Neutrophil (primary cell): Measurements from ENCODE around the gene SLC15A3.
"Not testable (repeated sequence)": the region's sequence is repeated elsewhere in the genome, so short reads cannot be mapped to it uniquely, and the experiment has no call there.

ENCODE experiments used
- H3K27ac ChIP-seq: fragments of 200-600 bp; sonication (generic); 2 replicates; pipeline ENCODE4 v1.5.1; 2016; ENCODE audit warnings: mild to moderate bottlenecking, moderate library complexity
- H3K27me3 ChIP-seq: fragments of 200-600 bp; sonication (generic); 2 replicates; pipeline ENCODE4 v1.6.0; 2016; ENCODE audit warnings: mild to moderate bottlenecking
- H3K36me3 ChIP-seq: fragments of 200-600 bp; sonication (generic); 2 replicates; pipeline ENCODE4 v1.5.1; 2017
- H3K4me1 ChIP-seq, 2 experiments: fragments of 200-600 bp in 1 of 2; sonication (generic) in 1 of 2; 1 replicate in 1 of 2; 2 replicates in 1 of 2; pipeline versions ENCODE4 v1.5.1 to v1.6.1; 2013 to 2016; ENCODE audit warnings: low read depth in 1 of 2, low read length in 1 of 2, mild to moderate bottlenecking in 1 of 2, moderate library complexity in 1 of 2; ENCODE audit not compliant: control insufficient read depth in 1 of 2, insufficient read depth in 1 of 2
- H3K4me3 ChIP-seq, 2 experiments: fragments of 200-600 bp in 1 of 2; sonication (generic) in 1 of 2; 1 replicate in 1 of 2; 2 replicates in 1 of 2; pipeline ENCODE4 v1.5.1; 2013 to 2016; ENCODE audit warnings: low read depth in 1 of 2, low read length in 1 of 2, mild to moderate bottlenecking in 1 of 2, moderate library complexity in 1 of 2
- H3K9me3 ChIP-seq: fragments of 200-600 bp; sonication (generic); 2 replicates; pipeline ENCODE4 v1.5.1; 2016
- TF ChIP-seq, protein P1 (sequence below): fragments of 200-600 bp; sonication (generic); IDR thresholded peaks from 2 replicates; pipeline ENCODE4 v1.5.1; 2016; ENCODE audit warnings: antibody characterized with exemption

Gene SLC15A3

GRCh38 chr11:60974726-60975125 is 22.8 kb upstream of the SLC15A3 start:
- H3K4me3 ChIP-seq: no peak overlapping the region
- no peaks in the 10 kb centered on the region for H3K9me3 ChIP-seq
- H3K4me1 ChIP-seq: peaks cover 0 to 6% of the 10 kb centered on the region in 2 experiments
- no peak overlapping the region for H3K27ac ChIP-seq
- peaks cover 58% of the 10 kb centered on the region for H3K27me3 ChIP-seq
- H3K36me3 ChIP-seq: no peaks in the 10 kb centered on the region
- TF ChIP-seq, protein P1, sequence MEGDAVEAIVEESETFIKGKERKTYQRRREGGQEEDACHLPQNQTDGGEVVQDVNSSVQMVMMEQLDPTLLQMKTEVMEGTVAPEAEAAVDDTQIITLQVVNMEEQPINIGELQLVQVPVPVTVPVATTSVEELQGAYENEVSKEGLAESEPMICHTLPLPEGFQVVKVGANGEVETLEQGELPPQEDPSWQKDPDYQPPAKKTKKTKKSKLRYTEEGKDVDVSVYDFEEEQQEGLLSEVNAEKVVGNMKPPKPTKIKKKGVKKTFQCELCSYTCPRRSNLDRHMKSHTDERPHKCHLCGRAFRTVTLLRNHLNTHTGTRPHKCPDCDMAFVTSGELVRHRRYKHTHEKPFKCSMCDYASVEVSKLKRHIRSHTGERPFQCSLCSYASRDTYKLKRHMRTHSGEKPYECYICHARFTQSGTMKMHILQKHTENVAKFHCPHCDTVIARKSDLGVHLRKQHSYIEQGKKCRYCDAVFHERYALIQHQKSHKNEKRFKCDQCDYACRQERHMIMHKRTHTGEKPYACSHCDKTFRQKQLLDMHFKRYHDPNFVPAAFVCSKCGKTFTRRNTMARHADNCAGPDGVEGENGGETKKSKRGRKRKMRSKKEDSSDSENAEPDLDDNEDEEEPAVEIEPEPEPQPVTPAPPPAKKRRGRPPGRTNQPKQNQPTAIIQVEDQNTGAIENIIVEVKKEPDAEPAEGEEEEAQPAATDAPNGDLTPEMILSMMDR: no peak

GRCh38 chr11:60974316-60974715 is 22.3 kb upstream of the SLC15A3 start:
- not testable (repeated sequence) for H3K36me3 ChIP-seq, H3K4me3 ChIP-seq, H3K4me1 ChIP-seq, H3K9me3 ChIP-seq, H3K27ac ChIP-seq
- peaks cover 62% of the 10 kb centered on the region for H3K27me3 ChIP-seq

GRCh38 chr11:60973699-60974098 is 21.7 kb upstream of the SLC15A3 start:
- peaks cover 0 to 6% of the 10 kb centered on the region in 2 experiments for H3K4me1 ChIP-seq
- no peaks in the 10 kb centered on the region for H3K36me3 ChIP-seq
- H3K4me3 ChIP-seq: no peak overlapping the region
- no peak overlapping the region for H3K27ac ChIP-seq
- TF ChIP-seq, protein P1: no peak
- H3K27me3 ChIP-seq: peaks cover 68% of the 10 kb centered on the region
- H3K9me3 ChIP-seq: no peaks in the 10 kb centered on the region

DNA sequence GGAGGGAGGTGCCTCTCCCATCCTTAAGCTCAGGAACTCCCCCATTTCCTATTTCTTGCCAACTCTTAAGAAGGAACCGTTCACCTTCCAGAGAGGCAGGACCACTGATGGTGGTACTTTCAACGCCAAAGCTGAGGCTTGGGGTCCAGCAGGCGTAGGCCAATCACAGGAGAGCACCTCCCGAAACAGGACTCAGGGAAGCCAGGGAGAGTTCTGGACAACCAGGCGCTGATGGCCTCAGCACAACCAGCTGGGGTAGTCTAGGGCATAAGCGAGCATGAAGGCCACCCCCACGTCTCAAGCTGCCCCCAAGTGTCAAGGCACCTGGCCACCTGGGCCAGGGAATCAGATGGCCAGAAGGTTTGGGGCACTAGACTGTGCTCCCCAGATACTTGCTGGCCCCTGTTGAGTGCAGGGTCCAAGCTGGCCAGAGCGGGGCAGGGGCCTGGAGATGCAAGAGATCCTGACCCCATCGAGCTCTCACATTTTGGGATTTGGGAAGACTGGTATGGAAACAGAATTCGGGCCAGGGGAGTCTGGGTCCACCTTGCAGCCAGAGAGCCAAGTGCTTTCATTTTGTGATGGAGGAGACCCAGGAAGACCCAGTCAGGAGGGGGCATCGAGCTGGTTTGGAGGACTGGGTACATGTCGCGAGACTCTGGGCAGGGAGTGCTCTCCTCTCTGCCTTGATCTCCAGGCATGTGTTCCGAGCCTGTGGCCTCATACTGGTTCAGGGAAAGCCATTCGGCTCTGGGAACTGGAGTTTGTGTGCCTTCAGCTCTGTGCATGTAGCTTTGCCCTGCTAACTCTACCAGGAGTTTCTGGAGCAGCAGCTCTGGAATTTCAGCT is 20.4 kb upstream of the SLC15A3 start:
- no peak overlapping the region for H3K27ac ChIP-seq
- H3K9me3 ChIP-seq: no peaks in the 10 kb centered on the region
- H3K27me3 ChIP-seq: peaks cover 72% of the 10 kb centered on the region
- no peaks in the 10 kb centered on the region for H3K36me3 ChIP-seq
- no peak overlapping the region for H3K4me3 ChIP-seq
- H3K4me1 ChIP-seq: peaks cover 0 to 6% of the 10 kb centered on the region in 2 experiments
- TF ChIP-seq, protein P1: no peak

- H3K27me3 ChIP-seq: peaks cover 71% of the 10 kb centered on the region
These were observed 19.5 kb upstream of the SLC15A3 start, which contains the start of gene CD6 for GRCh38 chr11:60971520-60971919. Gene CD6, plus strand, starts transcription at chr11:60971680. Its CDS starts 186 bp downstream, at chr11:60971866.

GRCh38 chr11:60970890-60971289 is 18.9 kb upstream of the SLC15A3 start:
- Histone ChIP-seq H3K27ac (no peak overlapping the region), H3K4me3 (no peak overlapping the region), H3K4me1 (peaks cover 0 to 6% of the 10 kb centered on the region in 2 experiments), H3K9me3 (no peaks in the 10 kb centered on the region), H3K27me3 (peaks cover 77% of the 10 kb centered on the region), H3K36me3 (no peaks in the 10 kb centered on the region)
- TF ChIP-seq, protein P1: no peak

More at GRCh38 chr11:60971520-60971919, 19.5 kb upstream of the SLC15A3 start, which contains the start of gene CD6:
- Histone ChIP-seq H3K4me3 (no peak within 1 kb of the TSS), H3K27ac (no peak within 1 kb of the TSS), H3K4me1 (peaks cover 0 to 6% of the 10 kb centered on the region in 2 experiments), H3K9me3 (no peaks in the 10 kb centered on the region), H3K36me3 (no peaks in the 10 kb centered on the region)
- TF ChIP-seq, protein P1: no peak
